Aorta (tissue), 5 donors: Measurements from ENCODE around the gene LASP1. TPM values are rescaled to one million over a fixed set of nuclear protein-coding genes. Genes with fewer than 3 reads are reported as not detected.

Experiments
- ATAC-seq: fragments of 200-7000 bp; cut with Tn5 transposase; one replicate; pipeline ENCODE4 v1.9.1; 2022; ENCODE audit warnings: moderate library complexity; ENCODE audit not compliant: low FRiP score
- DNase-seq, 2 donors: peaks; one replicate each; pipeline ENCODE4 v3.0.0-alpha.2; 2020
- H3K27ac ChIP-seq, 2 donors: one replicate each; pipeline ENCODE4 v1.5.1; 2013; ENCODE audit warnings: low read length in 2 of 2, mild to moderate bottlenecking in 2 of 2, moderate library complexity in 2 of 2, control low read depth in 1 of 2, inconsistent platforms in 1 of 2, low read depth in 1 of 2
- H3K27me3 ChIP-seq, 2 donors: one replicate each; pipeline ENCODE4 v1.6.1; 2013; ENCODE audit warnings: control low read depth in 1 of 2, low read length in 1 of 2, mild to moderate bottlenecking in 1 of 2, moderate library complexity in 1 of 2; ENCODE audit not compliant: insufficient read depth in 2 of 2, control insufficient read depth in 1 of 2
- H3K36me3 ChIP-seq, 2 donors: one replicate each; pipeline ENCODE4 v1.6.1; 2013; ENCODE audit warnings: control low read depth in 1 of 2, low read length in 1 of 2, mild to moderate bottlenecking in 1 of 2; ENCODE audit not compliant: insufficient read depth in 2 of 2, control insufficient read depth in 1 of 2
- H3K4me1 ChIP-seq, 2 donors: one replicate each; pipeline ENCODE4 v1.6.1; 2013; ENCODE audit warnings: low read length in 2 of 2, control low read depth in 1 of 2, mild to moderate bottlenecking in 1 of 2, moderate library complexity in 1 of 2; ENCODE audit not compliant: insufficient read depth in 2 of 2, control insufficient read depth in 1 of 2
- H3K4me3 ChIP-seq, 2 donors: one replicate each; pipeline ENCODE4 v1.5.1; 2013; ENCODE audit warnings: low read length in 2 of 2, control low read depth in 1 of 2, mild to moderate bottlenecking in 1 of 2
- H3K9me3 ChIP-seq: one replicate; pipeline ENCODE4 v1.6.1; 2013; ENCODE audit warnings: mild to moderate bottlenecking, low read length; ENCODE audit not compliant: control insufficient read depth
- WGBS, 2 donors: extraction: QIAGEN DNeasy Blood & Tissue Kit; methylation state at CpG; one replicate each; pipeline ENCODE4 v1.1.7; 2013; 5-methylcytosine and 5-hydroxymethylcytosine counted together
- intact Hi-C, 2 donors: fragments of 100-400 bp; cut with DNase I; formaldehyde crosslinking; loops; one replicate each; pipeline versions ENCODE4 v1.14.2 to v1.15.0; 2022
- polyA plus RNA-seq, 2 donors: library from polyadenylated mRNA; stranded (reverse); fragments of 200-250 nt; gene quantifications; one replicate each; pipeline ENCODE4 v1.2.3, GENCODE V29; 2013
- total RNA-seq, 2 donors: library from RNA; stranded (reverse); fragmentation: NEBNext Ultra II Directional; extraction: Animal tissue kit (Norgen Biotek cat#: 25700); gene quantifications; one replicate each; pipeline ENCODE4 v1.2.1, GENCODE V29; 2021
- donor health status: healthy with polysubstance abuse.
- donor health status: Bipolar disorder and iron deficiency.
- donor health status: DM: no; HTN: no; CAD: no.
- donor health status: DM: no; HTN: no; CAD: no.
- donor health status: DM: yes; HTN: yes; CAD: no.

LASP1 gene
- total and polyA plus RNA-seq, 4 donors: 68.5 to 169 (median 107) TPM

DNA sequence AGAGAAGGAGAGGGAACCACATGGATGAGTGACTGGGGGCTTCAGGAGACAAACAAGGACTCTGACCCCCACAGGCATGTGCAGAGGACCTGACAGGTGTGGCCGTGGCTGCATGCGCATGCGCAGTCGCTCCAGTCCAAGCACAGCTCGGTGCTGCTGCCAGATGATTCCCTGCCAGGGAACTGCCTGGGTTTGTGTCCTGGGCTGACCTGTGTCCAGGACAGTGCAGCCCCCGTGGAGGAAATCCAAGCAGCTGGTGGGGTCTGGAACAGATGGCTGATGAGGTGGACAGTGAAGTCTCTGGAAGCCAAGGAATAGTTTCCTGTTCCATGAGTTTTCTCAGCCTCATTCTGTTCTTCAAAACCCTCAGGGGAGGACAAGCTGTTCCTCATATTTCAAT is 27.3 kb downstream of the LASP1 start:
- no peaks in the 10 kb centered on the region for H3K9me3 ChIP-seq
- ATAC-seq (no peak), DNase-seq (peak in 1 of 2 donors; percentile 59)
- intact Hi-C loops: no loop called here
- H3K4me3 ChIP-seq: no peak overlapping the region
- peaks cover 3 to 5% of the 10 kb centered on the region in 2 donors for H3K4me1 ChIP-seq
- H3K27ac ChIP-seq: peak overlapping the region in 1 of 2 donors; percentile 31
- WGBS, 2 donors: 6 to 11% methylated on average over 6 of the region's 6 CpGs
- no peaks in the 10 kb centered on the region for H3K27me3 ChIP-seq
- H3K36me3 ChIP-seq: peaks cover 0 to 1% of the 10 kb centered on the region in 2 donors

DNA sequence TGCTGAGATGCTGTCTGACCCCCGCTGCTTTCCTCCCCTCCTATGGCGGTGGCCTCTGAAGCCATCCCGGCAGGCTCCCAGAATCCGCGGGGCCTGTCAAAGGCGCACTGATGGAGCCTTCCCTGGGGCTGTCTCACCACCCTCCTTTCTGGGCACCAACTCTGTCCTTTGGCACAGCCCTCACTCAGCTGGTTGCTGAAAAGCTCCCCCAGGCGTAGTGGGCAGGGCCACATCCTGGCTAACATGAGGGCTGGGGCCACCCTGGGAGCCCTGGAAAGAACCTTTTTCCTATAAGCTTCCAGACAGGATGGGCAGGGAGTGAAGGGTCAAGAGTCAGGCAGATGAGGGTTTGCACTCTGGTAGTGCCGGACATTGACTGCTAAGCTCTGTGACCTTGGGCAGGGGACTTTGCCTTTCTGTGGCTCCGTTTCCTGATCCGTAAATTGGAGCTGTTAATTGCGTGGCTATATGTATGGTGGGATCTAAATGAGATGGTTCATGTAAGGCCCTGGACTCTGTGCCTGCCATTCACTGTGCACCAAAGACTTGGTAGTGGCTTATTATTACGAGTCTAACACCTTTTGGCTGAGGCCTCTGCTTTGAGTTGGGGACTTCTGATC is 27.9 kb downstream of the LASP1 start:
- H3K27me3 ChIP-seq: no peaks in the 10 kb centered on the region
- 42 to 45% methylated on average over 12 of the region's 12 CpGs for WGBS, 2 donors
- DNase-seq (no peak), ATAC-seq (no peak)
- peaks cover 3 to 5% of the 10 kb centered on the region in 2 donors for H3K4me1 ChIP-seq
- H3K36me3 ChIP-seq: no peaks in the 10 kb centered on the region
- H3K4me3 ChIP-seq: no peak overlapping the region
- intact Hi-C loops: no loop called here
- peak overlapping the region in 1 of 2 donors; percentile 31 for H3K27ac ChIP-seq
- H3K9me3 ChIP-seq: no peaks in the 10 kb centered on the region

DNA sequence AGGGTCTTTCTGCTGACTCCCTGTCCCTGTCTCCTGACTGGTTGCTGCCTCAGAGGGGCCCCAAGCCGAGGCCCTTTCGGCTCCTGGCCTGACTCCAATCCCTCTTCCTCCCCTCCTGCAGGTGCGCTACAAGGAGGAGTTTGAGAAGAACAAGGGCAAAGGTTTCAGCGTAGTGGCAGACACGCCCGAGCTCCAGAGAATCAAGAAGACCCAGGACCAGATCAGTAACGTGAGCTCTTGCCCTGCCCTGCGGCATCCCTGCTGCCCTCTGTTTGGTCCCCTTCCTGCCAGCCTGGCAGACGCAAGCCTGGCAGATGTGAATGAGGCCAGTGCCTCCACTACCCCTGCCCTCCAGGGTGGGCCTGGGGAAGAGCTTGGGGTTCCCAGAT is 28.4 kb downstream of the LASP1 start:
- WGBS, 2 donors: 63 to 66% methylated on average over 9 of the region's 9 CpGs
- no peak for DNase-seq
- no peak for ATAC-seq
- intact Hi-C loops: no loop called here
- no peak overlapping the region for H3K27ac ChIP-seq
- no peaks in the 10 kb centered on the region for H3K27me3 ChIP-seq
- H3K4me1 ChIP-seq: peaks cover 3 to 5% of the 10 kb centered on the region in 2 donors
- H3K36me3 ChIP-seq: no peaks in the 10 kb centered on the region
- no peak overlapping the region for H3K4me3 ChIP-seq
- no peaks in the 10 kb centered on the region for H3K9me3 ChIP-seq

DNA sequence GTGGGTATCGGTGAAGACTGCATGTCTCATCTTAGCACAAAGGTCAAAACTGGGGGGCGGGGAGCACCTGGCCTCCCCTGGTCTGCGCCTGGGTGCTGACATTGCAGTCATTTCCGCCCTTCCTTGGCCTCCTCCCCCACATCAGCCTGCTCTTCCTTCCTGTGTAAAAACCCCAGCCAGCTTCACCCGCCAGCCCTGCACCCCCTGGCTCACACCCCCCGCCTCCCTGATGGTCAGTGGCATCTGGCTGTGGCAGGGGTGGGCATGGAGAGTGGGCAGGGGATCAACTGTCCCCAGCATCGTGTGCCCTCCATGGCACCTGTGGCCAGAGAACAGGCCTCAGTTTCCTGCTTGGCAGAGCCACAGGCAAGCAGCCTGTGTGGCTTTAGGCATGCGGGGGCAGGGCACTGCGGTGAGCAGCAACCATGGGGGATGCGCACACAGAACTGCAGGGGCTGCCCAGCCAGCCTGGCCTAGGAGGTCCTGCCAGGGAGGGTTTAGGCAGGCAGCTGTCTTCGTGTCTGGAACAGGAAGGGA is 29.0 kb downstream of the LASP1 start:
- ATAC-seq (no peak), DNase-seq (peak in 1 of 2 donors; percentile 64)
- no peaks in the 10 kb centered on the region for H3K27me3 ChIP-seq
- H3K9me3 ChIP-seq: no peaks in the 10 kb centered on the region
- 78 to 79% methylated on average over 11 of the region's 11 CpGs for WGBS, 2 donors
- H3K4me1 ChIP-seq: peaks cover 3 to 5% of the 10 kb centered on the region in 2 donors
- H3K27ac ChIP-seq: no peak overlapping the region
- no peak overlapping the region for H3K4me3 ChIP-seq
- H3K36me3 ChIP-seq: no peaks in the 10 kb centered on the region
- intact Hi-C loops: no loop called here

DNA sequence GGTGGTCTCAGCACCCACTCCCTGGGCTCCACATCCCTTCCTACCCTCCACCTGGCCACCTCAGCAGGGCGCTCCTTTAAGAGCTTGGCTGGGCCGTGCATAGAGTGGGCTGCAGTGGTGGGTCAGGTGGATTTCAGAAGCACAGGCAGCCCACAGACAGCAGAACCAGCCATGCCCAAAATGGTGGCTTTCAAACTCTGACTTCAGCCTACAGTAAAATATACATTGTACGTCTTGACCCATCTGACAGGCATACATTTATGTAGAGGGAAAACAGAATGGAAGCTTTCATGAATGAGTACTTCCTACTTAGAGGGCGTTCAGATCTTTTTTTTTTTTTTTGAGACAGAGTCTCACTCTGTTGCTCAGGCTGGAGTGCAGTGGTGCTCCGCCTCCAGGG is 29.6 kb downstream of the LASP1 start:
- WGBS, 2 donors: 81 to 82% methylated on average over 5 of the region's 5 CpGs
- Histone ChIP-seq H3K4me1 (peaks cover 3 to 5% of the 10 kb centered on the region in 2 donors), H3K36me3 (no peaks in the 10 kb centered on the region)

DNA sequence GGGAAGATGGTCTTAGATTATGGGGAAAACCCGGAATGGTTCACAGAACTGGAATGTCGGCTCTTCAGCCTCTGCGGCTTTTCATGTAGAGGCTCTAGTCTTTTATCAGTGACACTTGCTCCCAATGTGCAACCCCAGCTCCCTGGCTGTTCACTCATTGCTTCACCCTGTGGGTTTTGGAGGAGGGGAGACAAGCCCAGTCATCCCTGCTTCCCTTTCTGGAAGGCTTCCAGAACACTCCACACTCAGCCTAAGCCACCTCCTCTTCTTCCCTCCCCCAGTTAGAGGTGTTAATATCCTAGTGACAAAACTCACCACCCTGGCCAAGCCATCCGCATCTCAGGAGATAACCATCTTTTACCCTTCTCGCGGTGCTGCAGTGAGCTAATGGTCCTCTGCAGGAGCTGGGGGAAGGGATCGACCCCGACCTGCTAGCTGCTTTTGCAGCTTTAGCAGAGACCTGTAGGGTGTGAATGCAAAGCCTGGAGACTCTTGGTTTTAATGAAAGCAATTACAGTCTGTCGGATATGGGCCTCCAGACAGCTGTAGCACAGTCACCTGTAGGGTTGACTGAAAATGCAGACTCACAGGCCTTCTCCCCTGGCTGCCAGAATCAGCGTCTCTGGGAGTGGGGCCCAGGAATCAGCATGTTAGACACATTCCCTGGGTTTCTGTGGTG is 31.3 kb downstream of the LASP1 start:
- peak; percentile 34 for ATAC-seq
- intact Hi-C loops: no loop called here
- WGBS, 2 donors: 24 to 28% methylated on average over 10 of the region's 10 CpGs
- Histone ChIP-seq H3K27ac (peak overlapping the region in 1 of 2 donors; percentile 0), H3K27me3 (no peaks in the 10 kb centered on the region), H3K9me3 (no peaks in the 10 kb centered on the region), H3K4me3 (no peak overlapping the region), H3K4me1 (peaks cover 3 to 5% of the 10 kb centered on the region in 2 donors), H3K36me3 (no peaks in the 10 kb centered on the region)
- DNase-seq: peak in 1 of 2 donors; percentile 80

More for the DNA sequence above, 29.6 kb downstream of the LASP1 start:
- Histone ChIP-seq H3K27me3 (no peaks in the 10 kb centered on the region), H3K27ac (no peak overlapping the region), H3K4me3 (no peak overlapping the region), H3K9me3 (no peaks in the 10 kb centered on the region)
- DNase-seq (no peak), ATAC-seq (no peak)
- intact Hi-C loops: no loop called here

DNA sequence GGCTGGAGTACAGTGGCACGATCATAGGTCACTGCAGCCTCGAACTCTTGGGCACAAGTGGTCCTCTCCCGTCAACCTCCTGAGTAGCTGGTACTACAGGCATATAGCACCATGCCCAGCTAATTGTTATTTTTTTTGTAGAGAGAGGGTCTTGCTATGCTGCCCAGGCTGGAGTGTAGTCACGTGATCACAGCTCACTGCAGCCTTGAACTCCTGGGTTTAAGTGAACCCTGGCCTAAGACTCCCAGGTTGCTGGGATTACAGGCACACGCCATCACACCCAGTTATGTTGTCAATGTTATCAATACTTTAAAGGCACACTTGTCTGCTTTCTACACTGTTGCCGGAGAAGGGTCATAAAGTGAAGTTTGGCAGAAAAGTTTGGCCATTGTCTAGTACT is 33.5 kb downstream of the LASP1 start:
- WGBS, 2 donors: 81 to 86% methylated on average over 6 of the region's 6 CpGs

DNA sequence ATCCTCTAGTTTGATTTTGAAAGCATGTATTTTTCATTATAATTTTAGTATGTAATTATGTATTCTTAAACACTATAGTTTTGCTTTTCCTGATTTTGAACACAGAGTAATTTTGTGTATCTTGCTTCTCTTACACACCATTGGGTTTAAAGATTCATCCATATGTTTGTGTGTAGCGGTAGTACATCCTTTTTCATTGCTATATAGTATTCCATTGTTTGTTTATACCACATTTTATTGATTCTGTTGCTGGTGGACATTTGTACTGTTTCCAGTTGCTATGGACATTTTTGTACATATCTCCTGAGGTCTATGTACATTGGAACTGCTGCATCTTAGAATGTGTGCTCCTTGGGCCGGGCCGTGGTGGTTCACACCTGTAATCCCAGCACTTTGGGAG is 35.0 kb downstream of the LASP1 start:
- DNase-seq (no peak), ATAC-seq (no peak)
- intact Hi-C loops: no loop called here
- Histone ChIP-seq H3K4me1 (peaks cover 2 to 5% of the 10 kb centered on the region in 2 donors), H3K36me3 (no peaks in the 10 kb centered on the region), H3K27me3 (no peaks in the 10 kb centered on the region), H3K27ac (no peak overlapping the region), H3K9me3 (no peaks in the 10 kb centered on the region), H3K4me3 (no peak overlapping the region)
- 90 to 99% methylated on average over 3 of the region's 3 CpGs for WGBS, 2 donors

More for the DNA sequence above, 33.5 kb downstream of the LASP1 start:
- Histone ChIP-seq H3K4me3 (no peak overlapping the region), H3K27ac (peak overlapping the region in 1 of 2 donors; percentile 5), H3K36me3 (no peaks in the 10 kb centered on the region), H3K9me3 (no peaks in the 10 kb centered on the region), H3K4me1 (peaks cover 2 to 5% of the 10 kb centered on the region in 2 donors), H3K27me3 (no peaks in the 10 kb centered on the region)
- no peak for ATAC-seq
- intact Hi-C loops: no loop called here
- DNase-seq: no peak

DNA sequence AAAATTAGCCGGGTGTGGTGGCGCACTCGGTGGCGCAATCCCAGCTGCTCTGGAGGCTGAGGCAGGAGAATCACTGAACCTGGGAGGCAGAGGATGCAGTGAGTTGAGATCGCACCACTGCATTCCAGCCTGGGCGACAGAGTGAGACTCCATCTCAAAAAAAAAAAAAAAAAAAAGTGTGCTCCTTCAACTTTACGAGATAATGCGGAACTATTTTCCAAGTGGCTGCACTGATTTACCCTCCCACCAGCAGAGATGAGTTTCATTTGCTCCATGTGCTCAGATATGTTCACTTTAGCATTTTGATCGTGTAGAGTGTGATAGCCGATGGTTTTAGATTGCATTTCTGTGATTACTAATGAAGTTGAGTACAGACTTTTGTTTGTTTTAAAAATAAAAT is 35.5 kb downstream of the LASP1 start:
- ATAC-seq: no peak
- no peak overlapping the region for H3K27ac ChIP-seq
- no peaks in the 10 kb centered on the region for H3K36me3 ChIP-seq
- WGBS, 2 donors: 87 to 88% methylated on average over 10 of the region's 10 CpGs
- intact Hi-C loops: no loop called here
- no peak for DNase-seq
- H3K27me3 ChIP-seq: no peaks in the 10 kb centered on the region
- H3K4me1 ChIP-seq: peaks cover 2 to 5% of the 10 kb centered on the region in 2 donors
- H3K4me3 ChIP-seq: no peak overlapping the region
- no peaks in the 10 kb centered on the region for H3K9me3 ChIP-seq
